Measurements from ENCODE around the gene GPX4. TPM values are rescaled to one million over a fixed set of nuclear protein-coding genes. Genes with fewer than 3 reads are reported as not detected.

The GPX4 gene
- total RNA-seq, 1 experiment from 2014 or later = 355 TPM

GRCh38 chr19:1145635-1146411 lies 42.0 kb downstream of the GPX4 start:
- peak overlapping the region in 2 of 3 experiments; percentile 82 to 95; a peak in 4 of 7 replicates for H3K27ac Mint-ChIP-seq
- Histone ChIP-seq H3K27ac (ENCODE audit: insufficient read length, low read depth, low read length) (no peak overlapping the region), H3K4me2 (ENCODE audit: insufficient read depth, insufficient read length, low read length) (no peak overlapping the region)

More at GRCh38 chr19:1145635-1146411, 42.0 kb downstream of the GPX4 start:
- H3K79me2 ChIP-seq (ENCODE audit: insufficient read depth, low read length) = no peaks in the 10 kb centered on the region
- H3K23ac ChIP-seq (ENCODE audit: insufficient read length, low read depth, low read length) = no peak overlapping the region
- no peak overlapping the region for H3K18ac ChIP-seq (ENCODE audit: insufficient read length, low read depth, low read length)
- H3K23me2 ChIP-seq (ENCODE audit: insufficient read length, low read depth, low read length, poor library complexity, severe bottlenecking) = no peaks in the 10 kb centered on the region
- H2BK20ac ChIP-seq (ENCODE audit: low read depth, low read length, poor library complexity, severe bottlenecking) = no peak overlapping the region
- H2BK120ac ChIP-seq (ENCODE audit: low read depth, low read length, poor library complexity, severe bottlenecking) = no peak overlapping the region
- H3K9ac ChIP-seq (ENCODE audit: extremely low read depth, insufficient read length, low read length) = no peak overlapping the region
- H3T11ph ChIP-seq (ENCODE audit: low read length) = no peak overlapping the region
- H3K4me3 Mint-ChIP-seq = peak overlapping the region in 1 of 2 experiments; percentile 19; a peak in 1 of 5 replicates
- H3K4me1 Mint-ChIP-seq = peaks cover 0 to 18% of the 10 kb centered on the region in 2 experiments; a peak in 2 of 4 replicates
- peaks cover 26 to 33% (median 31%) of the 10 kb centered on the region in 3 experiments for H3K36me3 Mint-ChIP-seq (ENCODE audit: insufficient read depth in 1 of 3, low read depth in 3 of 3)
- no peaks in the 10 kb centered on the region for H3K4me1 ChIP-seq (ENCODE audit: insufficient read depth, low read length)
- no peaks in the 10 kb centered on the region for H3K79me1 ChIP-seq (ENCODE audit: insufficient read depth, low read depth, low read length, poor library complexity, severe bottlenecking)
- no peak overlapping the region for H3K56ac ChIP-seq (ENCODE audit: insufficient read length, low read depth, low read length)
- H2BK12ac ChIP-seq (ENCODE audit: insufficient read length, low read depth, low read length) = no peak overlapping the region
- no peaks in the 10 kb centered on the region for H4K20me1 ChIP-seq (ENCODE audit: control insufficient read depth, insufficient read depth, insufficient read length)
- H2BK15ac ChIP-seq (ENCODE audit: low read depth, low read length) = no peak overlapping the region
- H2BK5ac ChIP-seq (ENCODE audit: insufficient read length, low read length) = no peak overlapping the region
- no peak overlapping the region for H2AFZ ChIP-seq (ENCODE audit: low read length)
- no peaks in the 10 kb centered on the region for H3K27me3 Mint-ChIP-seq (ENCODE audit: low read depth)
- no peak overlapping the region for H4K5ac ChIP-seq (ENCODE audit: insufficient read length, low read depth, low read length)
- no peaks in the 10 kb centered on the region for H3K9me3 ChIP-seq (ENCODE audit: control insufficient read depth, low read depth, low read length)
- WGBS (ENCODE audit: extremely low coverage, insufficient read length, low lambda C conversion rate) = no CpG with 5 or more reads among the region's 26 CpGs
- no peak for DNase-seq
- H2AK5ac ChIP-seq (ENCODE audit: insufficient read length, low read length) = no peak overlapping the region
- H3K14ac ChIP-seq (ENCODE audit: insufficient read depth, low read length) = no peak overlapping the region
- no peak overlapping the region for H4K8ac ChIP-seq (replicated peaks; ENCODE audit: insufficient read length, low read depth, low read length)
- peaks cover 0 to 4% of the 10 kb centered on the region in 2 experiments; a peak in 2 of 5 replicates for H3K9me3 Mint-ChIP-seq
- no peak overlapping the region; the same call in 1 of the 2 replicates for H3K4ac ChIP-seq (ENCODE audit: low read depth, low read length)
- no peaks in the 10 kb centered on the region for H3K27me3 ChIP-seq (ENCODE audit: insufficient read depth, low read length)
- H4K91ac ChIP-seq (ENCODE audit: insufficient read length, low read depth, low read length) = no peak overlapping the region
- no peak for TF ChIP-seq CTCF (conservative IDR thresholded peaks at IDR 0.05)
